Esophagus muscularis mucosa (tissue), 3 donors: Measurements from ENCODE around the gene NRXN3.

Experiments used
- POLR2A ChIP-seq: fragments of 450-650 bp; IDR thresholded peaks from one replicate; pipeline ENCODE4 v1.6.1; 2017; ENCODE audit warnings: antibody characterized with exemption, moderate library complexity, mild to moderate bottlenecking, low read depth
- TF ChIP-seq, protein P1 (sequence below), 3 experiments: fragments of 200-600 bp in 2 of 3; fragments of 450-650 bp in 1 of 3; sonication (generic) in 2 of 3; IDR thresholded peaks; one replicate each; pipeline ENCODE4 v1.5.1; 2017 to 2019; ENCODE audit warnings: antibody characterized with exemption in 3 of 3, mild to moderate bottlenecking in 2 of 3, moderate library complexity in 1 of 3

DNA sequence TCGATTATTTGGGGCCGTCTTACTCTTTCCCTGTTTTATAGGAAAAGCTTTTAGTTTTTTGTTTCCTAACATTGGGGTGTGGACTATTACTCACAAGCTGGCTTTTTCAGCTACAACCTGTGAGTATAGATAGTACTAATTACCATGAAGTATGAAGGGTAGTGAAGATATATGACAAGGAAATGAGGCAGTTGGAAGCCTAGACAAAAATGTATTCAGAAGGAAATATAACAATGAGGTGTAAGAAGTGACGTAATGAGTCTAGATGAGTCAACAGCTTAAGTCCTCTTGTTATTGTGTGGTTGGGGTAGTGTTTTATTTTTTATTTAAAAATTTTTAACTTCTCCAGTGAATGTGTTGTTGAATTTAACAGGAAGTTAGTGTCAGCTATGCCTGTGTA, 804.5 kb downstream of the NRXN3 start:
- TF ChIP-seq, protein P1, sequence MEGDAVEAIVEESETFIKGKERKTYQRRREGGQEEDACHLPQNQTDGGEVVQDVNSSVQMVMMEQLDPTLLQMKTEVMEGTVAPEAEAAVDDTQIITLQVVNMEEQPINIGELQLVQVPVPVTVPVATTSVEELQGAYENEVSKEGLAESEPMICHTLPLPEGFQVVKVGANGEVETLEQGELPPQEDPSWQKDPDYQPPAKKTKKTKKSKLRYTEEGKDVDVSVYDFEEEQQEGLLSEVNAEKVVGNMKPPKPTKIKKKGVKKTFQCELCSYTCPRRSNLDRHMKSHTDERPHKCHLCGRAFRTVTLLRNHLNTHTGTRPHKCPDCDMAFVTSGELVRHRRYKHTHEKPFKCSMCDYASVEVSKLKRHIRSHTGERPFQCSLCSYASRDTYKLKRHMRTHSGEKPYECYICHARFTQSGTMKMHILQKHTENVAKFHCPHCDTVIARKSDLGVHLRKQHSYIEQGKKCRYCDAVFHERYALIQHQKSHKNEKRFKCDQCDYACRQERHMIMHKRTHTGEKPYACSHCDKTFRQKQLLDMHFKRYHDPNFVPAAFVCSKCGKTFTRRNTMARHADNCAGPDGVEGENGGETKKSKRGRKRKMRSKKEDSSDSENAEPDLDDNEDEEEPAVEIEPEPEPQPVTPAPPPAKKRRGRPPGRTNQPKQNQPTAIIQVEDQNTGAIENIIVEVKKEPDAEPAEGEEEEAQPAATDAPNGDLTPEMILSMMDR (IDR thresholded peaks at IDR 0.05): no peak
- no peak for TF ChIP-seq POLR2A
